Astrocyte (in vitro differentiated cells and primary cell): ENCODE data around the gene DMKN.

Experiments
- CTCF ChIP-seq: IDR thresholded peaks from 2 replicates; pipeline ENCODE4 v1.5.1; 2011; ENCODE audit warnings: low read depth, mild to moderate bottlenecking, inconsistent platforms, low read length, moderate library complexity; ENCODE audit not compliant: insufficient read depth
- EZH2 ChIP-seq: IDR thresholded peaks from 2 replicates; pipeline ENCODE4 v1.6.1; 2012; ENCODE audit warnings: mild to moderate bottlenecking, low read length, inconsistent platforms; ENCODE audit not compliant: insufficient read depth

GRCh38 chr19:35487656-35488182 is 25.7 kb downstream of the DMKN start:
- TF ChIP-seq EZH2 = no peak
- no peak for TF ChIP-seq CTCF
